Loucy (cell line): ENCODE data around the gene PAFAH2.

Experiments used
- H2AFZ ChIP-seq: fragments of 200-600 bp; sonication (generic); 2 replicates; pipeline ENCODE4 v1.6.0; 2016; ENCODE audit warnings: antibody characterized with exemption, mild to moderate bottlenecking, low read length, moderate library complexity
- H3F3A ChIP-seq: fragments of 200-600 bp; 2 replicates; pipeline ENCODE4 v1.6.0; 2016; ENCODE audit warnings: antibody characterized with exemption, low read depth, mild to moderate bottlenecking
- H3K27me3 ChIP-seq: fragments of 200-600 bp; sonication (generic); 2 replicates; pipeline ENCODE4 v1.6.1; 2014; ENCODE audit warnings: low read length, mild to moderate bottlenecking; ENCODE audit not compliant: insufficient read depth, poor library complexity, severe bottlenecking
- H3K36me3 ChIP-seq: fragments of 200-600 bp; sonication (generic); 2 replicates; pipeline ENCODE4 v1.6.1; 2016; ENCODE audit warnings: low read length; ENCODE audit not compliant: insufficient read depth
- H3K4me1 ChIP-seq: fragments of 200-600 bp; sonication (generic); 2 replicates; pipeline ENCODE4 v1.5.1; 2014; ENCODE audit warnings: low read length, mild to moderate bottlenecking; ENCODE audit not compliant: insufficient read depth, poor library complexity, severe bottlenecking
- H3K4me2 ChIP-seq: fragments of 200-600 bp; sonication (generic); 2 replicates; pipeline ENCODE4 v1.6.0; 2014; ENCODE audit warnings: antibody characterized with exemption, low read length, low read depth, mild to moderate bottlenecking; ENCODE audit not compliant: poor library complexity, severe bottlenecking
- H3K4me3 ChIP-seq: fragments of 200-600 bp; sonication (generic); 2 replicates; pipeline ENCODE4 v1.5.1; 2014; ENCODE audit warnings: low read length, mild to moderate bottlenecking, mixed read lengths; ENCODE audit not compliant: poor library complexity, severe bottlenecking
- H3K79me2 ChIP-seq: fragments of 200-600 bp; sonication (generic); 2 replicates; pipeline ENCODE4 v1.6.1; 2014; ENCODE audit warnings: low read length; ENCODE audit not compliant: insufficient read depth
- H3K9ac ChIP-seq: fragments of 200-600 bp; sonication (generic); 2 replicates; pipeline ENCODE4 v1.6.0; 2014; ENCODE audit warnings: mild to moderate bottlenecking, low read depth, low read length, moderate library complexity; ENCODE audit not compliant: poor library complexity, severe bottlenecking
- H3K9me2 ChIP-seq: fragments of 200-600 bp; sonication (generic); replicated peaks from 2 replicates; pipeline ENCODE4 v1.6.1; 2016; ENCODE audit warnings: low read depth, low read length, mixed read lengths
- H3K9me3 ChIP-seq: fragments of 200-600 bp; sonication (generic); 2 replicates; pipeline ENCODE4 v1.6.1; 2014; ENCODE audit warnings: mild to moderate bottlenecking, antibody characterized with exemption, low read length, low read depth; ENCODE audit not compliant: insufficient read depth
- H4K20me1 ChIP-seq: fragments of 200-600 bp; sonication (generic); 2 replicates; pipeline ENCODE4 v1.6.0; 2014; ENCODE audit warnings: antibody characterized with exemption, low read length, mild to moderate bottlenecking; ENCODE audit not compliant: insufficient read depth, poor library complexity, severe bottlenecking
- CTCF ChIP-seq: fragments of 200-600 bp; sonication (generic); conservative IDR thresholded peaks from 2 replicates; pipeline ENCODE4 v1.5.1; 2014; ENCODE audit warnings: mild to moderate bottlenecking, antibody characterized with exemption, low read length
- EZH2phosphoT487 ChIP-seq: fragments of 200-600 bp; IDR thresholded peaks from 2 replicates; pipeline ENCODE4 v1.6.1; 2018; ENCODE audit warnings: antibody characterized with exemption, mild to moderate bottlenecking, moderate library complexity, borderline replicate concordance

Gene PAFAH2

GRCh38 chr1:26023826-26024225, 26.0 kb upstream of the PAFAH2 start:
- Histone ChIP-seq H4K20me1 (no peaks in the 10 kb centered on the region), H3K4me2 (no peak overlapping the region), H3K36me3 (no peaks in the 10 kb centered on the region), H3K9ac (no peak overlapping the region), H3K79me2 (no peaks in the 10 kb centered on the region), H3K4me1 (peaks cover 30% of the 10 kb centered on the region), H3K27me3 (no peaks in the 10 kb centered on the region), H2AFZ (no peak overlapping the region), H3K9me2 (no peaks in the 10 kb centered on the region), H3K4me3 (no peak overlapping the region), H3K9me3 (no peaks in the 10 kb centered on the region), H3F3A (no peaks in the 10 kb centered on the region)
- no peak for TF ChIP-seq CTCF
- TF ChIP-seq EZH2phosphoT487 = no peak

GRCh38 chr1:26023009-26023408, 25.1 kb upstream of the PAFAH2 start:
- Histone ChIP-seq H3K4me1 (peaks cover 22% of the 10 kb centered on the region), H3F3A (no peaks in the 10 kb centered on the region), H3K4me2 (no peak overlapping the region), H3K36me3 (no peaks in the 10 kb centered on the region), H4K20me1 (no peaks in the 10 kb centered on the region), H3K9me2 (no peaks in the 10 kb centered on the region), H3K27me3 (no peaks in the 10 kb centered on the region), H3K9me3 (no peaks in the 10 kb centered on the region), H3K9ac (no peak overlapping the region), H2AFZ (no peak overlapping the region), H3K79me2 (no peaks in the 10 kb centered on the region), H3K4me3 (no peak overlapping the region)
- no peak for TF ChIP-seq CTCF
- TF ChIP-seq EZH2phosphoT487 = no peak

- peaks cover 17% of the 10 kb centered on the region for H3K4me1 ChIP-seq
- no peaks in the 10 kb centered on the region for H3K36me3 ChIP-seq
- H3K4me2 ChIP-seq = no peak overlapping the region
- no peak overlapping the region for H2AFZ ChIP-seq
- H3F3A ChIP-seq = no peaks in the 10 kb centered on the region
- no peaks in the 10 kb centered on the region for H3K27me3 ChIP-seq
- no peak overlapping the region for H3K4me3 ChIP-seq
- no peaks in the 10 kb centered on the region for H4K20me1 ChIP-seq
- TF ChIP-seq CTCF = no peak
- TF ChIP-seq EZH2phosphoT487 = no peak
- no peaks in the 10 kb centered on the region for H3K79me2 ChIP-seq
- H3K9me2 ChIP-seq = no peaks in the 10 kb centered on the region
- no peaks in the 10 kb centered on the region for H3K9me3 ChIP-seq
- H3K9ac ChIP-seq = no peak overlapping the region
Measured at GRCh38 chr1:26022404-26022779, 24.5 kb upstream of the PAFAH2 start.
